AG09309 (cell line): ENCODE measurements around the gene FBXO46.
A peak's percentile ranks its signal among the peaks of the same experiment; 100 is the strongest.

ENCODE experiments used
- DNase-seq: peaks from one replicate; pipeline ENCODE4 v3.0.0-alpha.2; 2010; ENCODE audit warnings: low read depth
- H3K4me3 ChIP-seq: 2 replicates; pipeline ENCODE4 v1.5.1; 2011; ENCODE audit warnings: mild to moderate bottlenecking, low read depth, low read length, moderate library complexity; ENCODE audit not compliant: control insufficient read depth
- CTCF ChIP-seq: IDR thresholded peaks from 2 replicates; pipeline ENCODE4 v1.5.1; 2011; ENCODE audit warnings: mild to moderate bottlenecking, low read depth, low read length, inconsistent platforms; ENCODE audit not compliant: insufficient read depth, control insufficient read depth; ENCODE audit errors: missing control alignments

FBXO46 gene

DNA sequence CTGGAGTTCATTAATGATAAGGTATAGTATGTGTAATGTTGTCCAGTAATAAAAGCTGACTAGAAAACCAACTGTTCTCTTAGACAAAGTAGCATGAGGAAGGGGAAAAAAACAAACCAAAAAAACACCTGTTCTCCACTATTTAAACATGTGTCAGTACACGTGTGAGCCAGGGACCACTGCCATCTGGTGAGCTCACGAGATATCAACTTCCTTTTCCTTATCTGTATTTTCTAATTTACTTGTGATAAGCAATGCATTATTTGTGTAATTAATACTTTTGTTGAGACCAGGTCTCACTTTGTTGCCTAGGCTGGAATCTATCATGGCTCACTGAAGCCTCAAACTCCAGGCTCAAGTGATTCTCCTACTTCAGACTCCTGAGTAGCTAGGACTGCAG, 42.7 kb upstream of the FBXO46 start:
- no peak overlapping the region for H3K4me3 ChIP-seq
- no peak for TF ChIP-seq CTCF
- no peak for DNase-seq

DNA sequence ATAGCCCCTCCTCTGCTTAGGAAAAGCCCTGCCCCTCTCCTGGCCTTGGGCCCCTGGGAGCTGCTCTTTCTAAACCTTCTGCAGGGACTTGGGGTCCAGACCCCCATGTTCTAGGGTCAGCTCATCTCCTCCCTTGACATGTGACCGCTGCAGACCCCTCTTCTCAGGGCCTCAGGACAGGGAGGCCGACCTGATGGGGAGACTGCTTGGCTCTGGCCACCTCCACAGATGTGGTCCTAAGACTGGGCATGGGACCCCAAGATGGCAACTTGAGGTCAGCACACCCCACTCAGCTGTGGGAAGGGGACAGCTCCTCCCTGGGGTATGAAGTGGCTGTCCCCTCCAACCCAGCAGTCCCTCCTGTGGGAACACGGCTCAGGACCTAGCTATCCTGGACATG, 42.2 kb upstream of the FBXO46 start:
- H3K4me3 ChIP-seq = no peak overlapping the region
- DNase-seq = no peak
- no peak for TF ChIP-seq CTCF

DNA sequence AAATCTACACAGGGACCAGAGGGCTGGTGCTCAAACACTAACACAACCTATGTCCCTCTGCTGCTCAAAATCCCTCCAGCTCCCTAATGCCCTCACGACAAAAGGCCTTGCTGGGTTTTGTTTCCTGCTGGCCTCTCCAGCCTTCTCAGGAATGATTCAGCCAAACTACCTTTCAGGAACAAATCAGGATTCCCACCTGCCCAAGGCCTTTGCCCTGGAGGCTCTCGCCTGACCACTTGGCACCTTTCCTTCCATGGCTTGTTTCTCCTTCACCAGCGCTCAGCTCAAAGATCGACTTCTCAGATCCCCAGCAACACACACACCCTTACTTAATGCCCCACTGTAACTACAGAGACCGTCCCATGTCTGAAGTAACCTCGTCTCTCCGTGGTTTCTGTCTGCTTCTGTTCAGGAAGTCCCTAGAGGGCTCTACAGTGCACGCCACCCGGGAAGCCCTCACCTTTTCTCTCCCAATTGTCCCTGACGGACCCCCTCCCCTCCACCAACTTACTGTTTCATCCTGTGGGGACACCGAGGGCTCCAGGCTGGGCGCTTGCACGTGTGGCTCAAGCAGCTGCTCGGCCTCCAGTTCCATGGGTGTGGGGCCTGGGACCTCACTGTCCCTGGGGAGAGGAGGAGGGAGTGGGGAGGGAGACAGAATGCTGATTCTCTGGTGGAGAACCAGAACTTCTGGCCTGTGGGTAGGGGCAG, 41.6 kb upstream of the FBXO46 start:
- no peak overlapping the region for H3K4me3 ChIP-seq
- no peak for TF ChIP-seq CTCF
- DNase-seq = no peak

GRCh38 chr19:45771311-45771933, 40.7 kb upstream of the FBXO46 start:
- TF ChIP-seq CTCF = no peak
- DNase-seq = no peak
- no peak overlapping the region for H3K4me3 ChIP-seq

GRCh38 chr19:45770192-45771101, 39.8 kb upstream of the FBXO46 start:
- TF ChIP-seq CTCF = peak; percentile 83
- peak; percentile 91 for DNase-seq
- peak overlapping the region; percentile 54 for H3K4me3 ChIP-seq

DNA sequence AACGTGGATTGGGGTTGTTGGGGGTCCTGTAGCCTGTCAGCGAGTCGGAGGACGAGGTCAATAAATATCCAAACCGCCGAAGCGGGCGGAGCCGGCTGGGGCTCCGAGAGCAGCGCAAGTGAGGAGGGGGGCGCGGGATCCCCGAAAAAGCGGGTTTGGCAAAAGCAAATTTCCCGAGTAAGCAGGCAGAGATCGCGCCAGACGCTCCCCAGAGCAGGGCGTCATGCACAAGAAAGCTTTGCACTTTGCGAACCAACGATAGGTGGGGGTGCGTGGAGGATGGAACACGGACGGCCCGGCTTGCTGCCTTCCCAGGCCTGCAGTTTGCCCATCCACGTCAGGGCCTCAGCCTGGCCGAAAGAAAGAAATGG, 39.1 kb upstream of the FBXO46 start:
- TF ChIP-seq CTCF = no peak
- H3K4me3 ChIP-seq = peak overlapping the region; percentile 54
- no peak for DNase-seq
